H9 (cell line): ENCODE results near the gene DARS1. TPM values are rescaled to one million over a fixed set of nuclear protein-coding genes. Genes with fewer than 3 reads are reported as not detected.

Source experiments
- DNase-seq: peaks from one replicate; pipeline ENCODE4 v3.0.0-alpha.2; 2017
- H2AFZ ChIP-seq: one replicate; pipeline ENCODE4 v1.6.1; 2013; ENCODE audit warnings: mild to moderate bottlenecking, low read length, control low read depth, moderate library complexity
- H2AK5ac ChIP-seq: 2 replicates; pipeline ENCODE4 v1.6.1; 2013; ENCODE audit warnings: low read length, control low read depth, mixed read lengths; ENCODE audit not compliant: insufficient read length
- H2BK120ac ChIP-seq: one replicate; pipeline ENCODE4 v1.6.1; 2013; ENCODE audit warnings: low read depth, mild to moderate bottlenecking, low read length, control low read depth, inconsistent platforms; ENCODE audit not compliant: poor library complexity, severe bottlenecking
- H2BK12ac ChIP-seq: 2 replicates; pipeline ENCODE4 v1.6.1; 2013; ENCODE audit warnings: low read length, control low read depth, mixed read lengths, low read depth; ENCODE audit not compliant: insufficient read length
- H2BK15ac ChIP-seq: 2 replicates; pipeline ENCODE4 v1.6.1; 2013; ENCODE audit warnings: low read depth, low read length, control low read depth
- H2BK20ac ChIP-seq: one replicate; pipeline ENCODE4 v1.6.1; 2013; ENCODE audit warnings: low read depth, mild to moderate bottlenecking, low read length, control low read depth, inconsistent platforms; ENCODE audit not compliant: poor library complexity, severe bottlenecking
- H2BK5ac ChIP-seq: 2 replicates; pipeline ENCODE4 v1.6.1; 2013; ENCODE audit warnings: low read length, control low read depth, mixed read lengths; ENCODE audit not compliant: insufficient read length
- H3K14ac ChIP-seq: 2 replicates; pipeline ENCODE4 v1.6.1; 2013; ENCODE audit warnings: low read length, control low read depth; ENCODE audit not compliant: insufficient read depth
- H3K18ac ChIP-seq: 2 replicates; pipeline ENCODE4 v1.6.1; 2013; ENCODE audit warnings: low read depth, mild to moderate bottlenecking, mixed read lengths, low read length, control low read depth; ENCODE audit not compliant: insufficient read length
- H3K23ac ChIP-seq: 2 replicates; pipeline ENCODE4 v1.6.1; 2013; ENCODE audit warnings: low read length, control low read depth, mixed read lengths, low read depth; ENCODE audit not compliant: insufficient read length
- H3K23me2 ChIP-seq: 2 replicates; pipeline ENCODE4 v1.6.1; 2013; ENCODE audit warnings: low read depth, mild to moderate bottlenecking, mixed read lengths, low read length, control low read depth; ENCODE audit not compliant: insufficient read length, poor library complexity, severe bottlenecking
- H3K27ac ChIP-seq: 2 replicates; pipeline ENCODE4 v1.5.1; 2013; ENCODE audit warnings: low read length, control low read depth, mixed read lengths, low read depth; ENCODE audit not compliant: insufficient read length
- H3K27me3 ChIP-seq: 2 replicates; pipeline ENCODE4 v1.6.1; 2013; ENCODE audit warnings: low read length, control low read depth, inconsistent platforms; ENCODE audit not compliant: insufficient read depth
- H3K4ac ChIP-seq: 2 replicates; pipeline ENCODE4 v1.6.1; 2013; ENCODE audit warnings: low read depth, mild to moderate bottlenecking, control low read depth, inconsistent platforms, low read length, moderate library complexity
- H3K4me1 ChIP-seq: 2 replicates; pipeline ENCODE4 v1.6.1; 2013; ENCODE audit warnings: low read length, control low read depth, inconsistent platforms; ENCODE audit not compliant: insufficient read depth
- H3K4me2 ChIP-seq: 2 replicates; pipeline ENCODE4 v1.6.1; 2013; ENCODE audit warnings: low read length, control low read depth, mixed read lengths; ENCODE audit not compliant: insufficient read length, insufficient read depth
- H3K56ac ChIP-seq: 2 replicates; pipeline ENCODE4 v1.6.1; 2013; ENCODE audit warnings: low read depth, mild to moderate bottlenecking, mixed read lengths, low read length, control low read depth; ENCODE audit not compliant: insufficient read length
- H3K79me1 ChIP-seq: 2 replicates; pipeline ENCODE4 v1.6.1; 2013; ENCODE audit warnings: low read depth, mild to moderate bottlenecking, moderate library complexity, low read length, control low read depth, inconsistent platforms; ENCODE audit not compliant: insufficient read depth, poor library complexity, severe bottlenecking
- H3K79me2 ChIP-seq: 2 replicates; pipeline ENCODE4 v1.6.1; 2013; ENCODE audit warnings: low read length, control low read depth, inconsistent platforms; ENCODE audit not compliant: insufficient read depth
- H3K9ac ChIP-seq: 2 replicates; pipeline ENCODE4 v1.6.1; 2013; ENCODE audit warnings: low read length, control low read depth, mixed read lengths; ENCODE audit not compliant: insufficient read length; ENCODE audit errors: extremely low read depth
- H3K9me3 ChIP-seq: one replicate; pipeline ENCODE4 v1.6.1; 2013; ENCODE audit warnings: low read depth, low read length, inconsistent platforms; ENCODE audit not compliant: control insufficient read depth
- H3T11ph ChIP-seq: one replicate; pipeline ENCODE4 v1.6.1; 2013; ENCODE audit warnings: mild to moderate bottlenecking, low read length, control low read depth, inconsistent platforms
- H4K20me1 ChIP-seq: one replicate; pipeline ENCODE4 v1.6.1; 2013; ENCODE audit not compliant: control insufficient read depth, insufficient read length, insufficient read depth
- H4K5ac ChIP-seq: 2 replicates; pipeline ENCODE4 v1.6.1; 2013; ENCODE audit warnings: low read depth, mild to moderate bottlenecking, mixed read lengths, low read length, control low read depth; ENCODE audit not compliant: insufficient read length
- H4K8ac ChIP-seq: replicated peaks from 2 replicates; pipeline ENCODE4 v1.6.1; 2013; ENCODE audit warnings: low read length, control low read depth, mixed read lengths, low read depth; ENCODE audit not compliant: insufficient read length
- H4K91ac ChIP-seq: 2 replicates; pipeline ENCODE4 v1.6.1; 2013; ENCODE audit warnings: low read depth, mild to moderate bottlenecking, moderate library complexity, mixed read lengths, low read length, control low read depth; ENCODE audit not compliant: insufficient read length
- H3K27ac Mint-ChIP-seq, 3 experiments: 2 replicates in 2 of 3; 3 replicates in 1 of 3; pipeline ENCODE4 v1.8.0; 2020 to 2021; ENCODE audit warnings: mixed read lengths in 3 of 3, mild to moderate bottlenecking in 1 of 3, moderate library complexity in 1 of 3
- H3K27me3 Mint-ChIP-seq: 2 replicates; pipeline ENCODE4 v1.8.0; 2021; ENCODE audit warnings: low read depth, mild to moderate bottlenecking, moderate library complexity, mixed read lengths
- H3K36me3 Mint-ChIP-seq, 3 experiments: 2 replicates in 2 of 3; 3 replicates in 1 of 3; pipeline ENCODE4 v1.8.0; 2020 to 2021; ENCODE audit warnings: low read depth in 3 of 3, mixed read lengths in 3 of 3; ENCODE audit not compliant: insufficient read depth in 1 of 3
- H3K4me1 Mint-ChIP-seq, 2 experiments: 2 replicates each; pipeline ENCODE4 v1.8.0; 2020; ENCODE audit warnings: mixed read lengths in 2 of 2
- H3K4me3 Mint-ChIP-seq, 2 experiments: 2 replicates in 1 of 2; 3 replicates in 1 of 2; pipeline ENCODE4 v1.8.0; 2020 to 2021; ENCODE audit warnings: mild to moderate bottlenecking in 2 of 2, mixed read lengths in 2 of 2, moderate library complexity in 1 of 2
- H3K9me3 Mint-ChIP-seq, 2 experiments: 2 replicates in 1 of 2; 3 replicates in 1 of 2; pipeline ENCODE4 v1.8.0; 2020; ENCODE audit warnings: mild to moderate bottlenecking in 2 of 2, mixed read lengths in 2 of 2, moderate library complexity in 1 of 2
- WGBS: extraction: QIAGEN DNeasy Blood & Tissue Kit; methylation state at CpG from one replicate; pipeline ENCODE4 v1.1.7; 2013; ENCODE audit warnings: missing lambda C conversion rate, low lambda C conversion rate, mixed read lengths; ENCODE audit not compliant: insufficient read length; ENCODE audit errors: extremely low coverage; 5-methylcytosine and 5-hydroxymethylcytosine counted together
- total RNA-seq: library from RNA; stranded (reverse); gene quantifications from 2 replicates; pipeline ENCODE4 v1.2.1, GENCODE V29; 2021
- TF ChIP-seq, protein P1 (sequence below): fragments of 200-600 bp; sonication (generic); conservative IDR thresholded peaks from 3 replicates; pipeline ENCODE4 v1.8.0; 2021; ENCODE audit warnings: antibody characterized with exemption, mild to moderate bottlenecking

DARS1 gene
- total RNA-seq, 1 experiment from 2014 or later = 117 TPM

DNA sequence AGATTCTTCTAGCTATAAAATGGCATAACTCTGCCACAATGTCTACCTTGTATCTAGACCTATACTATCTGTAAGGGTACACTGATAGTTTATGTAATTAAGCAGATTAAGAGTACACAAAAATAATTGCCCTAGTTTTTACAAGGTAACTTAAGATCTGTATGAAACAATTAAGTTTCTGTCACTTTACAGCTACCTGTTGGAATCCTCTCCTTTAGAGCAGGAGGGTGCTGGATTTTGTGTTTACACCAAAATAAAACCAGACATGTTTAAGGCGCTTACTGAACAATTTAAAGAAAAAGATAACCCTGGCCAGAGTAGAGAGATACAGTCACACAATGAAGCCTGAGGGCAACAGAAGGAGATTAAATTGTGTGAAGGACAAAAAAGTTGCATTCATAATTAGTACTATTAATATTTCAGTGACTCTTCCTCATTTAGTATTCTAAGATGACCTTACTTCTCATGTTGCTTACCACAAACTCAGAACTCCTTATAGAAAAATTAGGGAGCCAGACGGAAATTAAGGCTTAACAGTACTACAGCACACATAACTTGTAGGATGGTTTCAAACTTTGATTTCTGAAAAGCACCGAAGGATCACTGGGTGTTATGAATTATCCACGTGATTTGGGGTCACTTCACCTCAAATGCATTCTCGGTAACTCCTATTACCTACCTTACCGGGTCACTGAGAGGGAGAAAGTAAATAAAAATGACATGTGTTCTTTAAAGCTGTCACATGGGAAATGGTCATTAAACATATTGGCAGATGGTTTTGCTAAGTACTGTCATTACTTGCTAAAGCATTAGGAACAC is 1.0 kb downstream of the DARS1 start:
- Histone ChIP-seq H2AK5ac (no peak overlapping the region), H3K9me3 (no peaks in the 10 kb centered on the region), H2BK12ac (no peak overlapping the region), H3K23ac (no peak overlapping the region), H3K14ac (no peak overlapping the region), H4K8ac (no peak overlapping the region), H3K56ac (no peak overlapping the region), H3K9ac (peak overlapping the region; percentile 92), H3K79me2 (no peaks in the 10 kb centered on the region; the same call in 1 of the 2 replicates), H2BK20ac (no peak overlapping the region), H2BK5ac (no peak overlapping the region), H3K23me2 (peaks cover 4% of the 10 kb centered on the region), H3K4me2 (peak overlapping the region; percentile 97), H3K4ac (no peak overlapping the region), H4K91ac (no peak overlapping the region), H2BK120ac (no peak overlapping the region), H3K79me1 (no peaks in the 10 kb centered on the region), H3K18ac (no peak overlapping the region), H4K20me1 (no peaks in the 10 kb centered on the region), H3K27ac (no peak overlapping the region), H3K27me3 (no peaks in the 10 kb centered on the region), H3T11ph (no peak overlapping the region), H2BK15ac (no peak overlapping the region), H2AFZ (no peak overlapping the region), H3K4me1 (peaks cover 2% of the 10 kb centered on the region; the same call in 1 of the 2 replicates), H4K5ac (no peak overlapping the region)
- peaks cover 12 to 31% (median 29%) of the 10 kb centered on the region in 3 experiments; a peak in 6 of 7 replicates for H3K36me3 Mint-ChIP-seq
- H3K27me3 Mint-ChIP-seq = no peaks in the 10 kb centered on the region
- WGBS = no CpG with 5 or more reads among the region's 6 CpGs
- H3K27ac Mint-ChIP-seq = peak overlapping the region; percentile 62 to 99 (median 97); a peak in 5 of 7 replicates
- DNase-seq = no peak
- H3K9me3 Mint-ChIP-seq = no peaks in the 10 kb centered on the region
- TF ChIP-seq, protein P1, sequence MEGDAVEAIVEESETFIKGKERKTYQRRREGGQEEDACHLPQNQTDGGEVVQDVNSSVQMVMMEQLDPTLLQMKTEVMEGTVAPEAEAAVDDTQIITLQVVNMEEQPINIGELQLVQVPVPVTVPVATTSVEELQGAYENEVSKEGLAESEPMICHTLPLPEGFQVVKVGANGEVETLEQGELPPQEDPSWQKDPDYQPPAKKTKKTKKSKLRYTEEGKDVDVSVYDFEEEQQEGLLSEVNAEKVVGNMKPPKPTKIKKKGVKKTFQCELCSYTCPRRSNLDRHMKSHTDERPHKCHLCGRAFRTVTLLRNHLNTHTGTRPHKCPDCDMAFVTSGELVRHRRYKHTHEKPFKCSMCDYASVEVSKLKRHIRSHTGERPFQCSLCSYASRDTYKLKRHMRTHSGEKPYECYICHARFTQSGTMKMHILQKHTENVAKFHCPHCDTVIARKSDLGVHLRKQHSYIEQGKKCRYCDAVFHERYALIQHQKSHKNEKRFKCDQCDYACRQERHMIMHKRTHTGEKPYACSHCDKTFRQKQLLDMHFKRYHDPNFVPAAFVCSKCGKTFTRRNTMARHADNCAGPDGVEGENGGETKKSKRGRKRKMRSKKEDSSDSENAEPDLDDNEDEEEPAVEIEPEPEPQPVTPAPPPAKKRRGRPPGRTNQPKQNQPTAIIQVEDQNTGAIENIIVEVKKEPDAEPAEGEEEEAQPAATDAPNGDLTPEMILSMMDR = no peak
- peak overlapping the region; percentile 92 for H3K4me3 Mint-ChIP-seq
- peaks cover 19 to 31% of the 10 kb centered on the region in 2 experiments for H3K4me1 Mint-ChIP-seq
